GM19023 (cell line): ENCODE data around the gene RXRA.

Experiments
- ATAC-seq: cut with Tn5 transposase; IDR thresholded peaks from one replicate; pipeline ENCODE4 v1.9.1; 2021; ENCODE audit warnings: mild to moderate bottlenecking, moderate library complexity; ENCODE audit not compliant: unreplicated experiment

The RXRA gene

DNA sequence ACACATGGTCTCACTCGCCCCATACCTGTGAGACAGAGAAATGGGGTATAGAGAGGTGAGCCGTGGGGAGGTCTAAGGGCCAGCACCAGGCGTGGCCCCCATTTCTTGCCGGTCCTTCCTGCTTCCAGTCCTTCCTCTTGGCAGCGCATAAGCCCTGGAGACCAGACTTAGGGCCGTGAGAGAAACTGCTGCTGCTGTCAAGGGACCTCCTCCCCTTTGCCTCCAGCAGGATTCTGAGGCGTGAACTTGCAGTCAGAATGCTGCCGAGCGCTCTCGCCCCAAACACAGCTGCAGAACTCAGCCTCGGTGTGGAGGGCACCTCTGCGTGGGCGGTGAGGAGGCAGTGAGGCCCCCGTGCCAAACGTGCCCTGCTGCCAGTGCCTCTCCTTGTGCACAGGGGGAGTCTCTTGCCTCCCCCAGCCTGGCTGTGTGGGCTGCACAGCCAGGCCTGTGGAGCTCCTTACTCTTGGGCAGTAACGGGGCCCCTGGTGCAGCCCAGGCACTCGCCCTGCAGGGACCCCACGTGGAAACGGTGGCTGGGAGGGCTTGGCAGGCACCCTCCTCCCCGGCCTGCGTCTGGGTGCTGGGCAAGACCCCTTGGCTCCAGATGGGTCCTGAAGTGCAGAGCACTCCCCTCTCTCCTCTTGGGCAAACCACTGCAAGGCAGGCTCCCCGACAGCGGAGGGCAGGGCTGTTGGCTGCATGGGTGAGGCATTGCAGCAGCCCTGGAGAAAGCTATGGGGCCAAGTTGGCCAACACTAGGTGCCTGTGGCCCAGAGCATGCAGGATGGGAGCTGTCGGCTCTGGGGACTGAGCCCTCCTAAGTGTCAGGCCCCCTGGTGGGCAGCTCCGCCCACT is 85.4 kb downstream of the RXRA start:
- no peak for ATAC-seq

DNA sequence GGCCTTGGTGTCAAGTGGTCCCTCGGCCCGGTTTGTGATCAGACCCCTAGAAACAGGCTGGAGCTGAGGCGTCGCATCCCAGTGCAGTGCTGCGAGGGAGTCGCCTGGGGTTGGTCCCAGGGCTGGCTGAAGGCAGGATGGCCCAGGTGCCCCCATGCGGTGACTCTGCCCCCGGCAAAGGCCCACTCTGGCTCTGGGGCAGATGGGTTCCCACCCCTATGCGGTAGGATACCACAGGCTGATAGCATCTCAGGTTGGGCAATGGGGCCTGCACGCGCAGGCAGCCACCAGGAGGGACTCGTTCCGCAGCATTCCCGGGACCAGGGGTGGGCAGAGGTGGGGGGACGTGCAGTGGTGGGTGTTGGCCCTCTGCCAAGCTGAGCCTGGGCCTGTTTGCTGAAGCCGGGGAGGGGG is 86.0 kb downstream of the RXRA start:
- no peak for ATAC-seq

DNA sequence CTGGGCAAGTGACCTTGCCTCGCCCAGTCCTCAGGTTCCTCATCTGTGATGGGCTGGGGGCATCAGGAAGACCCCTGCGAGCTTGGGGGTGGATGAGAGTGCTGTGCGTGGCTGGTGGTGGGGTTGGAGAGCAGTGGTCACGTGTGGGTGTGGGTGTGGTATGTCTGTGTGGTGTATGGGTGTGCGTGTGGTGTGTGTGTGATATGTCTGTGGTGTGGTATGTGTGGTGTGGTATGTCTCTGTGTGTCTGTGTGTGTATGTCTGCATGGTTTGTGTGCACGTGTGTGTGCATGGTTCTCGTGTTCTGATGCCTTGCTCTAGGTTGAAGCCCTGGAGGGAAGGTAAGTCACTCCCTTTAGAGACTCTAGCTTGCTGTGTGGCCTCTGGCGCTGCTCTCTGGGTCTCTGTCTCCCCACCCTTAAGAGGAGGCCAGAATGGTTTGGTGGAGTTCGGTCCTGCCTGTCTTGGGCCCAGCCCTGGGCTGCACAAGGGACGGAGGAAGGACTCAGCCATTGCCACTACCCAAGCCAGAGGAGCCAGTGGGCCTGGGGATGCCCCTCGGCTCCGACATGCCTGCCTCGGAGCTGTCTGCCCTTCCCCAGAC is 87.0 kb downstream of the RXRA start:
- ATAC-seq: no peak

DNA sequence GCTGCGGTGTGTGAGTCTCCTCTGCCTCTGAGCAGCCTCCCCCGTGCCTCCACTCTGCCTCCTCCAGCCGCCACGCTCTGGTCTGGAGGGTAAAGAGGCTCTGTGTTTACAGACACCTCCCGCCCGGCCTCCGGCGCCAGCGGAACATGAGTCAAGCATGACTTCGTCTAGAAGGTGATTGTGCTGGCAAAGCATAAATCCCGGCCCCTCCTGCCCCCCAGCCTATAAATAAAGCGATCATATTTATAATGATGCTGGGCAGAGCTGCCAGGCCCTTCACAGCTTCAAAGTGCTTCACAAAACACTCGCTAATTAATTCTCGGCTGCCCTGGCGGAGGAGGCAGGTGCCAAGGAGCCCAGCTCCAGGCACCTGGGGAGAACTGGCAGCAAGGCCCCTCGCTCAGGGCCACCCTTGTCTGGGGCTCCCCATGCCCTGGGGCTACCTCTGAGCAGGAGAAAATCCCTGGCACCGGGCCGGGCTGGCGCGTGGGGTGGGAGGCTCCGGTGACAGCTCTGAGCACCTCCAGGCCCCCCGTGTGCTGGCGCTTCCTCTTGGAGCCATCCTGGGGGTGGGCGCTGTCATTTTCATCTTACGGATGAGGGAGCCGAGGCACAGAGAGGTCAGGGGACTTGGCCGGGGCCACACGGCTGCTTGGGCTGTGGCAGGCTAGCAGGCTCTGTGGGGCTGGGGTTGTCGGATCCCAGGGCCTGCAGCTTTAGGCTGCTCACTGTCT is 87.8 kb downstream of the RXRA start:
- ATAC-seq: no peak

- no peak for ATAC-seq
These were observed 88.7 kb downstream of the RXRA start for GRCh38 chr9:134414900-134415425.

DNA sequence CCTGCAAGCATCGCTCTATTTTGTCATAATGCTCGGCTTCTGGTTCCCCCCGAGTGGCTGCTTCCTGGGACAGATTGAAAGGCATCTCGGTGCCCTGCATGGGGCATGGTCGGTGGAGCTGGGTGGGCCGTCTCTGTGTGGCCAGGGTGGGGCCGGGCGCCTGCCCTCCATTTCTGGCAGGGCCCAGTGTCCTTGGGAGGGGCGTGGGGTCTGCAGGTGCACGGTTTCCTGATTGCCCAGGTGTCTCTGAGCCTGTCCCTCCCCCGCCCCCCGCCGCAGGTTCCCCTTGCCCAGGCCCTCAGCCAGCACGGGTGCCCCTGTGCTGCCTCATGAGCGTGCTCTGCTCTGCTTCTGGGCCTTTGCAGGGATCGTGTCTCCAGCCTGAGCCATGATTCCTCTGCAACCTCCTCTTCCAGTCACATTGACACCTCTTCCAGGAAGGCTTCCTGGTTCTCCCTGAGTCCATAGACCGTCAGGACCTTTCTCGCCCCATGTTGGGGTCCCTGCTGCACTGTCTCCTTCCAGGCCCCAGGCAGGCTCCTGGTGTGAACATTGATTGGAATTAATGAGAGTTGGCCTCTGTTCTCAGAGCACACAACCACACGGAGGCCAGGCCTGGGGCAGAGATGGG is 90.2 kb downstream of the RXRA start:
- ATAC-seq: no peak

GRCh38 chr9:134418354-134418753 is 92.1 kb downstream of the RXRA start:
- no peak for ATAC-seq

DNA sequence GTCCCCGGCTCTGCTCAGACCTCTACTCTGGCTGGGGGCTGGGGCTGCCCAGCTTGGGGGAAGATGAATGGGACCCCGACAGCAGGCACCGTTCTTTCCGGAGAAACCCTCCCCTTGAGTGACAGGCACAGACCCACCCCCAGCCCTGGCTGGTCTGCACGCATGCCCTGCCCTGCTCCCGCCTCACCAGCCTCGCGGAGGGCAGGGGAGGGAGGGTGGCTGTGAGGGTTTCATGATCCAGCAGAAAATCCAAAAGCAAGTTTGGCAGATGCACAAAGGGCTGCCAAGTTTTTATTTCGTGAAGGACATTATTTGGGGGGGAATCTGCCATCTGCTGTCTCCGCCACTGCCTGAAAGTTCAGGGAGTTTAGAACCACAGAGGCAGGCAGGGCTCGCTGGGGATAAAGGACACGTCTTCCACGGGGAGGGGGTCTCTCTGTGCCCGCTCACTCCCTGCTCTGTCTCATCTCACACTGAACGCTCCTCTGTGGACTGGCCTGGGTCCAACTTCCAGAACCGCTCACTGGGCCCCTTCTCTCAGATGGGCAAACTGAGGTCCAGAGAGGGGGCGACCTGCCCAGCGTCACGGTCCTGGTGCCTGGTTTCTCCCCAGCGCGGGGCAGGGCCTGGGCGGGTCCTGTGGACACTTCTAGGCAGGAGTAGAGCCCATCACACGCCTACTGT is 92.9 kb downstream of the RXRA start:
- ATAC-seq: no peak

GRCh38 chr9:134419684-134420076 is 93.4 kb downstream of the RXRA start:
- ATAC-seq: no peak

GRCh38 chr9:134420281-134420845 is 94.1 kb downstream of the RXRA start:
- no peak for ATAC-seq

- ATAC-seq: no peak
These were observed 94.7 kb downstream of the RXRA start for GRCh38 chr9:134420974-134421432.

DNA sequence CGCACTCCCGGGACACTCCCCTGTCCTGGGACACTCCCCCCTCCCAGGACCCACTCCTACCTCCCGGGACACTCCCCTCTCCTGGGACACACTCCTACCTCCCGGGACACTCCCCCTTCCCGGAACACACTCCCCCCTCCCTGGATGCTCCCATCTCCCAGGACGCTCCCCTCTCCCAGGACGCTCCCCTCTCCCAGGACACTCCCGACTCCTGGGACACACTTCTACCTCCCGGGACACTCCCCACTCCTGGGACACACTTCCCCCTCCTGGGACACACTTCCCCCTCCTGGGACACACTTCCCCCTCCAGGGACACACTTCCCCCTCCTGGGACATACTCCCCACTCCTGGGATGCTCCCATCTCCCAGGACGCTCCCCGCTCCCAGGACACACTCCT is 95.6 kb downstream of the RXRA start:
- ATAC-seq: no peak

- ATAC-seq: no peak
These were observed 96.2 kb downstream of the RXRA start for GRCh38 chr9:134422301-134423090.

DNA sequence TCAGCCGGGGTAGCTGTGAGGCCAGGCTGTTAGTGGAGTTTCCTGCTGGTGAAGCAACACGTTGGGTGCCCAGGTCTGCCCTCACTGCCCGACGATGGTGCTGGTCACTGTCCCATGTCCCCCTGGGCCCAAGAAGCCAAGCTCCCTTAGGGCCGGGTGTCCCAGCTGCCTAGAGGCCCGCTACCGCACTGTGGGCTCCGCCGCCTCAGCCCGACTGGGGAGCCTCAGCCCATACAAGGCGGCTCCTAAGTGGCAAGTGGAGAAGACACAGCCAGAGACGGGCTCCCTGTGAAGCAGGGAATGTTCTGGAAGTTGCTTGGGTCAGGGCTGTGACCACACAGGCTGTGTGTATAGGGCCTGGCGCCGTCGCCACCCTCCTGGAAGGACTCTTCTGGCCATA is 96.9 kb downstream of the RXRA start:
- ATAC-seq: no peak

DNA sequence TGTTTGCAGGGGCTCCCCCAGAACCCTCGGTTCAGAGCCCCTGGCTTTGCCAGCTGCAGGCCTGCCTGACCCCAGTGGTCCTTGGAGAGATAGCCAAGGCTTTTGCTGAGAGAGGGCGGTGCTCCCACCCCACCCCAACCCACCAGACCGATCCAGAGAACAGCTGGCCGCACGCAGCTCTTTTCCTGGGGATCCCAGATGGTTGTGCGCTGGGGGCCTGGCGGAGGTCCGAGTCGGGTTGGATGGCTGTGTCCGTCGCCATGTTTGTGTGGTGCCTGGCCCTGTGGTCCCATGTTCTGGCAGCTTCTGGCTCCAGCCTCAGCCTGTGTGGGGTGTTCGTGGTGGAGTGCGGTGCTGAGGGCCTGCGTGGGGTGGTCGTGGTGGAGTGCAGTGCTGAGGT is 97.5 kb downstream of the RXRA start:
- ATAC-seq: no peak

DNA sequence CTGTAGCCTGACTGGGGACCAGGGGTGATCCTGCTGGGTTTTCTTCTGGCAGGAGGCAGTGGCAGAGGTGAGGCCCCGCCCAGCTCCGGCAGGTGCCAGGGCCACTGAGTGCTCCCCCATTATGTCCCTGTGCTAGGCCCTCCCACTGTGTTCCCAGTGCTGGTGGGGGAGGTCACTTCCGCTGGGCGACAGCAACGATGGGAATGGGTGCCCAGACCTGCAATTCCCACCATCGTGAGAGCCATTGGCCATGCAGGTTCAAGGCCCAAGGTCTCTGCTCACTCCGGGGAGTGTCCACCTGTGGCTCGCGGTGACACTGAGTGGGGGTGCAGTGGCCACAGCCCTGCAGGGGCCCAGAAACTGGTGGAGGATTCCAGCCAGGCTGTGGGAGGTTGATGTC is 98.6 kb downstream of the RXRA start:
- ATAC-seq: no peak

- no peak for ATAC-seq
These were observed 99.1 kb downstream of the RXRA start for GRCh38 chr9:134425401-134425800.

- ATAC-seq: no peak
These were observed 99.6 kb downstream of the RXRA start for GRCh38 chr9:134425812-134426211.

DNA sequence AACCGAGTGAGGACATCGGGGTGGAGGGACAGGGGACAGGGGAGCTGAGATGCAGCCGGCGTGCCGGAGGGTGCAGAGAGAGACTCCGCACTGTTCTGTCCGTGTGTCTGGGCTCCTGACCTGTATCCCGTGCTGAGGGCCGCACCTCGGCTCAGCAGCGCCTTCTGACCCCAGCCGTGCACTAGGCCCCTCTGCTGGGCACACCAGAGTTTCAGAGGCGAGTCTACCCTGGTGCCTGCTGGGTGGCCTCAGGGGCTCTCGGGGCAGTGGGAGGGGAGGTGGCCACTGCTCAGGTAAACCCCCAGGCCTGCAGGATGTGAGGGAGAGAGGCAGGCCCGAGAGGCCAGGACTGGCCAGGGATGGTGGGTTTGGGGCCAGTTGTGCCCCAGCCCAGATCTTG is 100.2 kb downstream of the RXRA start:
- no peak for ATAC-seq
